HG02571 (cell line): ENCODE results near the gene LGALS12.

Source experiments
- ATAC-seq: cut with Tn5 transposase; IDR thresholded peaks from one replicate; pipeline ENCODE4 v1.9.1; 2021; ENCODE audit warnings: mild to moderate bottlenecking, moderate library complexity; ENCODE audit not compliant: unreplicated experiment

LGALS12 gene

GRCh38 chr11:63505857-63506528 lies at the start of gene LGALS12:
Gene LGALS12, plus strand, starts transcription at chr11:63506084. Its CDS starts 375 bp downstream, at chr11:63506459.
- ATAC-seq: no peak

- no peak for ATAC-seq
Measured at GRCh38 chr11:63459586-63459985, 46.3 kb upstream of the LGALS12 start.

- no peak for ATAC-seq
Measured at GRCh38 chr11:63462137-63462536, 43.7 kb upstream of the LGALS12 start.

- ATAC-seq: no peak
Measured at GRCh38 chr11:63470311-63470710, 35.6 kb upstream of the LGALS12 start.

GRCh38 chr11:63472372-63472771 lies 33.5 kb upstream of the LGALS12 start:
- ATAC-seq: no peak

- no peak for ATAC-seq
Measured at GRCh38 chr11:63476618-63477017, 29.3 kb upstream of the LGALS12 start.

GRCh38 chr11:63478896-63479295 lies 27.0 kb upstream of the LGALS12 start:
- ATAC-seq: no peak

- no peak for ATAC-seq
Measured at GRCh38 chr11:63480039-63480438, 25.8 kb upstream of the LGALS12 start.

- no peak for ATAC-seq
Measured at GRCh38 chr11:63485777-63486176, 20.1 kb upstream of the LGALS12 start.

- no peak for ATAC-seq
Measured at GRCh38 chr11:63488789-63489188, 17.1 kb upstream of the LGALS12 start.

- ATAC-seq: no peak
Measured at GRCh38 chr11:63489879-63490278, 16.0 kb upstream of the LGALS12 start.

- no peak for ATAC-seq
Measured at GRCh38 chr11:63490551-63491239, 15.2 kb upstream of the LGALS12 start, which contains the start of gene PLAAT5. Gene PLAAT5, minus strand, starts transcription at chr11:63491167. Its CDS starts 133 bp downstream, at chr11:63491034.

GRCh38 chr11:63491240-63491587 lies 14.7 kb upstream of the LGALS12 start:
- no peak for ATAC-seq

- no peak for ATAC-seq
Measured at GRCh38 chr11:63491636-63492372, 14.1 kb upstream of the LGALS12 start.

GRCh38 chr11:63492441-63492840 lies 13.4 kb upstream of the LGALS12 start:
- no peak for ATAC-seq

GRCh38 chr11:63493127-63493526 lies 12.8 kb upstream of the LGALS12 start:
- ATAC-seq: no peak

- ATAC-seq: no peak
Measured at GRCh38 chr11:63494975-63495374, 10.9 kb upstream of the LGALS12 start.

- no peak for ATAC-seq
Measured at GRCh38 chr11:63499874-63500273, 6.0 kb upstream of the LGALS12 start.

- ATAC-seq: no peak
Measured at GRCh38 chr11:63501236-63501635, 4.6 kb upstream of the LGALS12 start.

GRCh38 chr11:63502252-63502820 lies 3.5 kb upstream of the LGALS12 start:
- no peak for ATAC-seq

- ATAC-seq: no peak
Measured at GRCh38 chr11:63503492-63503891, 2.4 kb upstream of the LGALS12 start.
